ENCODE data around the gene ST7.

ST7 gene

DNA sequence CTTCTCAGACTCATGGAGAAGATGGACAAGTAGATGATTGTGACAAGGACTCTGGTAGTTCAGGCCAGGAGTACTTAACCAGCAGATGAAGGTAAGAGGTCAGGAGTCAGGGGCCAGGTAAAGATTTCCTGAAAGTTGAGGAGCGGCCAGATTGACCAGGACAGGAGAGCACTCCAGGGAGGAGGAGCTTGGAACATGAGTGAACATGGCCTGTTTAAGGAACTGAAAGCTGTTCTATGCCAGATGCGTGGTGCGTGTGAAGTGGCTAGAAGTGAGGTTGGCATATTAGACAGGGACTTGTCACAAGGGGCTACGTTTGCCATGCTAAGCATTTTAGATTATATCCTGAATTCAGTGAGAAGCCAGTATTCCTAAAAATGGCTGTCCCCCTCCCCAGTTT lies 212.4 kb downstream of the ST7 start:
- FAIRE-seq, result no peak

DNA sequence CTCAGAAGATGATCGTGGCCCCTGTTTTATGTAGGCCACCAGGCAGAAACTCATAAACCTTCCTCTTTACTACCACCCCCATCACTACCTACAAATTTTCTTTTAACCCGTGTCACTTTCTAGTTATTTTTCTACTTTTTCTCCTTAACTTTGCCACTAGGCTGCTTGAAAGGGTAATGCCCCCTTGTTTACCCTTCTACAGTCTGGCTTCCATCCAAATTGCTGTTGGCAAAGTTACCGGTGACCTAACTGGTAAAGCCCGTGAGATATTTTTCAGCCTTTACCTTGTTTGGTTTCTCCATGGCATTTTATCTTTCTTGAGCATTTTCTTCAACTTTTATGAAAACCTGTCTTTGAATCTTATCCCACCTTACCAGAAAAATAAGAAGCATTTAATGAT lies 216.6 kb downstream of the ST7 start:
- no peak for FAIRE-seq

DNA sequence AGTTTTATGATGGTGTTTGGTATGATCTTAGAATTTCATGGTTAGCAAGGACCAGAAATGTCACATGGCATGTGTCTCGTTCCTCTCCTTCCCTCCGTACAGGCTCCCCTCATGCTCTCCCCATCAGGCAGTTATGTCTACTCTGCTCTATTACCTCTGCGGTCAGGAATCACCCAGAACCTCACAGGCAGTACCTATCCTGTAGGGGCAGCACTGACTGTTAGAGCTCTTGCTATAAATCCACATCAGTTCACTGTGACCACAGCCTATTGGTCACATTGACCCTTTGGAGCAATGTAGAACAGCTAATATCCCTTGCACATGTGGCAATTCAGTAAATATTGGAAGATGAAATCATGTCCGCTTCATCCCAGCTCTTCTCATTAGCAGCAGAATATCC lies 217.8 kb downstream of the ST7 start:
- FAIRE-seq, result no peak

DNA sequence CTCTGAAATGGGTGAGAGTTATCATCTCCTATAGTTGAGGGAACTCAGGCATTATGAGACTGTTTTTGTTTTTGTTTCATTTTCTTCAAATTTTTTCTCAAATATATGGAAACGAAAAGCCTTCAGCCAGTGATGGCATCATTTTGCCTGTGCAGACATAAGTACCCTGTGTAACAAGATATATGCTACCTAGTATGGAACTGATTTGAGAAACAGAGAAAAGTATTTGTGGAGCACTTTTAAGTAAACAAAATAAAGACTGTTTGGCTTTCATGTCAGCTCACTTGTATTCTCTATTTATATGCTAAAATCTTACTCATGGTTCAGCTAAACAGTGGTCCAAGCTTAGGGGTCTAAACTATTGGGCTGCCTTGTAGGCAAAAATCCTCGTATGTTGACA lies 219.0 kb downstream of the ST7 start:
- no peak for FAIRE-seq

DNA sequence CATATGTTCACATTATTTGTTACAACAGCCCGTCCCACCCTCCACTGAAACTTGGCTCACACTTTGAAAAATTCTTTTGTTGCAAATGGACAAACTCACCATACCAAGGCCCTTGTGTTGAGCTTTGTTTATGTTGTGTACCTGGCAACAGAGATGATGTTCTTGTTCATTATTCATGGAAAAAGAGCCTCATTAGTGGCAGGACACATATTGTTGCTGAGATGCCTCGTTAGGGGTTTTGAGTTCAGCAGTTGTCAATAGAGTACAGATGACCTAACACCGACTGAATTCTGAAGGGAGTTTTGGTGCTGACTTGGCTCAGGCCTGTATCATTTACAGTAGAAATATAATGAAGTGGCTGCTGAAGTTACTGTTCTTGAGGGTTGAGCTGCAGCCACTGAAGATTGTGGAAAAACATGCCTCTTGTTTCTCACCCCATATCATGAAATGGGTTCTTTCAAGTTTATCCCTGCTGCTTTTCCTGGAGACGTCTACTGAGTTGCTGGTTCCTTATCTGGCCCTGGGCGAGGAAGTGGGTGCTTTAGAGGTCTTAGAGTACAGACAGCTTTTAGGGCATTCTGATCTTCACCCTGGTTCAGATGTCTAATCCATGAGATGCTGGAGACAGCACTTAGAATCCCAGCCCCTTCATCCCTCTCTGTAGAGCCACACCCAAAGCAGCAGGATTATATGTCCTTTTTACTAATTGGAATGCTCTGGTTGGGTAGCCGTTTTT lies 219.9 kb downstream of the ST7 start:
- no peak for FAIRE-seq

DNA sequence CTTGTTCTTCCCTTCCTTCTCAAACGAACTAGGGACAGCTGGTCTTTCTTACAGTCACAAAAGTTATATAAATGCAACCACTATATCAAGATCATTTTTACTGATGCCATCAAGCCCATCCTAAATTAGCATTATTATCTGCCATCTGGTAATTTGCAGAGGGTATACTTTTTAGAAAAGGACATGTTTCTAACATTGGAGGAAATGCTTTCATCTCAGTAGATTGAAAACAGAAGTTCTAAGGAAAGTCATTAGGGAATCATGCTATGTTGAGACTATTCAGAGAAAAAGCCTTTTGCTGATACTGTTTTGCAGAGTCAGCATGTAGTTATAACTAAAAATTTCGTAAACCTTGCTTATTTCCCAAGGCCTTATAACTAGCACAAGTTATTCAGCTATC lies 222.9 kb downstream of the ST7 start:
- no peak for FAIRE-seq

DNA sequence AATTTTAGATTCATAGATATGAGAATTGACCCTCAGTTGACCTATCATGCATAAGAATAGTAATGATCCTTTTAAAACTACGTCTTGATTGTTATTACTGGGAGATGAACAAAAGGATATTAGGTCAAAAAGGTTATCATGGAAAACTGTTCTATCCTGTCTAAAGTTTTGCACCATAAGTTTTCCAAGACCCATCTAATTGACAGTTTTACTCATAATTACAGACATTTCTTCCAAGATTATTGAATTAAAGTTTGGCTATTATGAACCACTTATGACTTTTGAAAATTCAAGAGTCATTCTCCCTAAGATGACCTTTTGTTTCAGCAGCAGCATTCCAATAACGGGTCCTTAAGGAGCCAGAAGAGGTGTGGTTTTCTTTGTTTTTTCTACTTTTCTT lies 225.3 kb downstream of the ST7 start:
- no peak for FAIRE-seq

DNA sequence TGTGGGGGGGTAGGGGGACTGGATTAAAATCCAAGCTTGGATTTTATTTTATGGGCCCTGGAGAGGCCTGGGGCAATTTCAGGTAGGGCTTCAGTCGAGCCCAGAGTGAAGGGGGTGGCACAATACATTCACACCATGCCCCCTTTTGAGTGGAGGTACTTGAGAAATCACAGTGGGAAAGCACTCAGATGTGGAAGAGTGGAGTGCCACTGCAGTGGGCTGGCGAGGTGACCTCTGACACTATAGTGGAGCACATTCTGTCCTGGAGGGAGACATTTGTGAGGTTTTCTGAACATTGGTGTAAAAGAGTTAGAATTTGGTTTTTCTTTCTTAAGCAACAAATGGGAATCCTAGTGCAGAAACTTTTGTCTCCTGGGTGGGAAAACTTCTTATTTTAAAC lies 226.4 kb downstream of the ST7 start:
- no peak for FAIRE-seq

DNA sequence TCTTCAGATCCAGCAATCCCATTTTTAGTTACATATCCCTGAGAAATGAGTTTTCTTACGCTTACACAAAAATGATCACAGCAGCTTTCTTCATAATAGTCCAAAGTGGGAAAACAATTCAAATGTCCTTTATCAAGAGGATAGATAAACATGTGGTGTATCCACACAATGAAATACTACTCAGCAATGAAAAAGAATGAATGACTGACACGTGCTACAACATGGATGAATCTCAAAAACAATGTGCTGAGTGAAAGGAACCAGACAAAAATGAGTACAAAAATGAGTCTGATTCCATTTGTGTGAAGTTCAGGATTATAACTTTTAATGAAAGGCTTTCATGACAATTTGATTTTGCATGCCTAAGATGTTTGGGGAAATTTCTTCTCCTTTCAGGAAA lies 230.4 kb downstream of the ST7 start:
- no peak for FAIRE-seq

DNA sequence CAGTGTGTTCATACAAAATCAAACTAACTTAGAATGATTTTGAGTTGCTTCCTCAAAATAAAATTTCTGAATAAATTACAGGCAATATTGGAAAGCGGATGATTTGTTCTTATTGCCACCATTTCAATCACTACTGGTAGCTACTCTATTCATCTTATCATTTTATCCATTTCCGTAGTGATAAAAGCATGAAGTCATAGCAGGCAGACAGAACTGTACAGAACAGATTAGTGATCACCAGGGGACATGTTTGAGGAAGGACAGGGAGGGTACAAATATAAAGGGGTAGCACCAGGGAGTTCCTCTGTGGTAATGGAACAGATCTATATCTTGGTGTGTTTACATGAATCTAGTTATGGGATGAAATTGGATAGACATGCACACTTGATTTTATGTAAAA lies 231.1 kb downstream of the ST7 start:
- FAIRE-seq, result no peak

DNA sequence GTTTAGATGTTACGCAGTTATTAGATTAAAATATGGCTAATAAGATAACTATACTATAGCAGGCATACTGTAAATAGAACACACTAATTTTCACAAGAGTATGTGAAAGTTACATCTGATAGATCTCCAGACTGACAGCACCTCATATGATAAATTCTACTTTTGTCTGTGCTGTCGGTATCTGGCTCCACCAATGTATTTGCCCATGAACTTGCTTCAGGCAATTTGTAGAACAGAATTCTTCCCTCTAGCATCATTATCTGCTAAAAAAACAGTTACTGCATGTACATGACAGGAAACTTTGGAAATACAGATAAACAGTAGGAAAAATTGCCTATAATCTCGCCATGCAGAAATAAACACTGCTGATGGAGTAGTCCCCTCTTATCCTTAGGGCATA lies 231.8 kb downstream of the ST7 start:
- no peak for FAIRE-seq

DNA sequence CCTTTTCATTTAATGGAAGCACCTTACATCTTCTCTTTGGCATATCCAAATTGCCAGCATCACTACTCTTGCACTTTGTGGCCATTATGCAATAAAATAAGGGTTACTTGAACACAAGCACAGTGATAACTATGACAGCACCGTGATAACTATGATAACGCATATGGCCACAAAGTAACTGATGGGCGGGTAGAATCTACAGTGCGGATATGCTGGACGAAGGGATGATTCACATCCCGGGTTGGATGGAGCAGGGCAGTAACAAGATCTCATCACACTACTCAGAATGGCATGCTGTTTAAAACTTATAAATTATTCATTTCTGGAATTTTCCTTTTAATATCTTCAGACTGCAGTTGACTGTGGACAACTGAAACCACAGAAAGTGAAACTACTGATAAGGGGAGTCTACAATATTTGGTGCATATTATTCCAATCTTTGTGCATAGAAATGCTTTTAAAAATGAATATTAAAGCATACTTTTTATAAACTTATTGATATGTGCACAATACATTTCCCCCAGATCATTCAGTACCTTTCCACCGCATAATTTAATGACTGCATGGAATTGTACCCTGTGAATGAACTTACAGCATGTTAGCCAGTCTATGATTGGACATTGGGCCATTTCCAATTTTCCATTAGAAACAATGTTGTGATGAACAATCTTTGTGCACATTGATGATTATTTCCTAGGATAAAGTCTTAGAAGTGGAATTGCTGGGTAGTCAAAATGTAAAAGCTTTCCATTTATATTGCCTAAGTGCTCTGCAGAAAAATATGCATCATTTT lies 233.1 kb downstream of the ST7 start:
- no peak for FAIRE-seq

DNA sequence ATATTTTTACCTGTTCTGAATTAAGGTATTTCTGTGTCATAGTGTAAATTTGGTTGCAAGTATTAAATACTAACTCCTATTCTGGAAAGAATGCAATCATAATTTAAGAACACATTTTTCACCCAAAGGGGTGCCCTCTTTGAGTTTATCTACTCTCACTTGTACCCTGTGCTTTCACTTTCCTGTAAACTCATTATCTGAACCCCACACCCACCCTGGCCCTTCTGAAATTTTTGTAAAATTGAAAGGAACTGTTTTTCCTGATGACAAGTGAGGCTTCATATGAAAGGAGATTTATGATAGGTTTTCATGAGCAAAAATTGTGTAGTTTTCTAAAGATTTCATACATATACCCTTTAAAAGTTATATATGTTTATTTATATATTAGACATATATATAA lies 235.1 kb downstream of the ST7 start:
- no peak for FAIRE-seq

DNA sequence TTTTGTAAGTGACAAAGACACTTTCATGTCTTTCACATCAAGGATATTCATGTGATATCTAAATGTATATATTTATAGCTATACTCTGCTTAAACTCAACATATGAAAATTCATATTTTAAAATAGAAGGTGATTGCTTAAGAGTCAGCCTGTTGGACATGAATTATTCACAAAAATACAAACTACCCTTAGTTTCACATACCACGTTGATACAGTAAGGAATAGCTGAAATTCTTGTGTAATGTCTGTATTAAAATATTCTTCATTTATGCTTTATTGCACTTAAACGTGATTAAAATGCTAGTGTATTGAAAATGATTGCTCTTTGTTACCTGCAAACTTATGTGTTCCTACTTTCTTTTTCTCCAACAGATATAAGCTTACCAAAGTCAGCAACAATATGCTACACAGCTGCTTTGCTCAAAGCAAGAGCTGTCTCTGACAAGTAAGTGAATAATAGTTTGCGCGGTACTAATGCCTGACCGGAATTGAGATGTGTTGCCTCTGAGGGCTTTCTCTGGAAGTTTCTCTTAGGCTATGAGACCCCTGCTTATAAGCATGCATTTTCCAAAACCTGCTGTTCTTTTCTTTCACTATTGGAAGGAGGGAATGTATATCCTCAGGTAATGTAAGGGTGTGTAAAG lies 235.8 kb downstream of the ST7 start:
- no peak for FAIRE-seq

DNA sequence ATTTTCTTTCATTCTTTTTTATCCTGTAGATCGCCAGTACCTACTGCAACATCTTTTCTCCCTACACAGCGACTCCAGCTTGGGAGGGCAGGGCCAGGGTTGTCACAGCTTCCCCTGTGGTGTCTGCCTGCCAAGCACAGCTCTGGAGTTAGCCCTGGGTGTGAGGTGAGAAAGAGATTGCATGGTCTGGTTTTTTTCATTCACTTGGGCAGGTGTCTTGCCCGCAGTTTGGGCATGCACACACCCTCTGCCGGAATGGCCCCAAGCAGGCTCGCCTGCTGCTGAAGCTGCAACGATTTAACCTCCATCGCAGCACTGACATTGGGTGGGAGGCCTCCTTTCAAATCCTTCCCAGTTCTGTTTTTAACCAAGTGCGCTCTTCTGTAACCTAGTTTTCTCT lies 236.8 kb downstream of the ST7 start:
- FAIRE-seq, result no peak

DNA sequence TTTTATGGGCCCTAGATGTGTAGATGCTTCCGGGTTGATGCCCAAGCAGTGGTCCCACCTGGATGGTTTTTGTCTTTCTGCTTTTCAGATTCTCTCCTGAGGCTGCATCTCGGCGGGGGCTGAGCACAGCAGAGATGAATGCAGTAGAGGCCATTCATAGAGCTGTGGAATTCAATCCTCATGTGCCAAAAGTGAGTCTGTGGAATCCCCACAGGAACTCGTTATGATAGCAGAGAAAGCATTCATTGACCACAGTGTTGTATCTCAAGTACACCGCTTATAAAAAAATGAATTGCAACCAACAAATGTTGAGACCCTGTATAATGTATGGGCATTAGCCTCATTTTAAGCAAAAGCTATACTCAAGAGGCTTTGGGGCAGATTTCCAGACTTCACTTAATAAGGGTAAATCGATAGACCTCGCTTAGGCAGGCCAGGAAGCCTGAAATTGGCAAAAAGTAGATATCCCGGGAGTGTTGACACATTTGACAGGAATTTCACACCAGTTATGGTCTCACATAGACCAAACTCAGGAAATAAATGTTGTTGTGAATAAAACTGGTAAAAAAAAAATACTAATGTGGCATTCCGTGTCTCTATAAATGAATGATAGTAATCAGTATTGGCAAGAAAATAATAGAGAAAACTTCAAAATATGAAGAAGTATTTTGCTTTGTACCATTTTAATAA lies 237.6 kb downstream of the ST7 start:
- no peak for FAIRE-seq

DNA sequence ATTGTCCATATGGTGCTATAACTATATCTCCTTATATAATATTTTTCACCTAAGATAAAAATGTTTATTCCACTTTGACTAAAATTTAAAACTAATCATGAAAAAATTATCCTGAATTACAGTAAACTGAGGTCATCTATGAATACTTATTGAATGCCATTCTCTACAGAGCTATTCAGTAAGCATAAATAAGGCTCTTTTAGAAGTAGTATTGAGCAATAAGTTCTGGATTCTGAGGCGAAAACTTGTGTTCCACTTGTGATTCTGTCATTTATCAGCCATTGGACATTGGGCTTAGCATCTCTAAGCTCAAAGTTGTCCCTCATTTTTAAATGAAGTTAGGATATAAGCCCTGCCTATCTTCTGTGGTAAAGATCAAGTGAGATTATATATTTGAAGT lies 238.8 kb downstream of the ST7 start:
- FAIRE-seq, result no peak

DNA sequence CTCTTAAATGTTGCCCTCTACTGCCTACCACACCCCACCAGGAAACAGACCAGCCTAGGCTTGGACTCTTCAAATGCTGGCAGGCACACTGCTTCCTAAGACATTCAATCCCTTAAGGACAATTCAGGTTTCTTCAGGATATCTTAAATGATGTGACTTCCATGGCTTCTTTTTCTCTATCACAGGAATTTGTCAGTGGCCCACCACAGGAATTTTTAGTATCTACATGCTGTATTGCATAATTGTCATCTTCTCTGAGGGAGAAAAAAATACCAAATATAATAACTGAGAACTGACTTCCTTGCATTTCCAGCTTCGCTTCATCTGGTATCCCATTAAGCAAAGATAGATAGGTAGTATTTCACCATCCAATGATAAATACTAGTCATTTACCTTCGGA lies 240.3 kb downstream of the ST7 start:
- no peak for FAIRE-seq

DNA sequence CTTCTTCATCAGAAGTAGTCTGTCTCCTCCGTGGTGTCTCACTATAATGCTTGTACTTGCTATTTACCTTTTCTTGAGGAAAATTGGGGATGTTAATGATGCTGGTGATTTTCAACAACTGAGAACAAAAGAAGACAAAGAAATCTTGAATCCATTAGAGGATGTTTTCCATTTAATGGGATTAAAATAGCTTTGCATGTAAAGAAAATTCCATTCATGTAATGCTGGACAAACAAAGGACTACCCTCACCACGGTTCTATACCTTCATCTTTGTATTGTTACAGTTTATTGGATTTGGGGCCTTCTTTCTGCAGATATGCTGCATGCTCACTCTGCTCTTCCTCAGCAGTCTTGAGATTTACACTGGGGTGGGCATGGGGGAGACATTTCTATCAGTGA lies 241.1 kb downstream of the ST7 start:
- FAIRE-seq, result no peak

DNA sequence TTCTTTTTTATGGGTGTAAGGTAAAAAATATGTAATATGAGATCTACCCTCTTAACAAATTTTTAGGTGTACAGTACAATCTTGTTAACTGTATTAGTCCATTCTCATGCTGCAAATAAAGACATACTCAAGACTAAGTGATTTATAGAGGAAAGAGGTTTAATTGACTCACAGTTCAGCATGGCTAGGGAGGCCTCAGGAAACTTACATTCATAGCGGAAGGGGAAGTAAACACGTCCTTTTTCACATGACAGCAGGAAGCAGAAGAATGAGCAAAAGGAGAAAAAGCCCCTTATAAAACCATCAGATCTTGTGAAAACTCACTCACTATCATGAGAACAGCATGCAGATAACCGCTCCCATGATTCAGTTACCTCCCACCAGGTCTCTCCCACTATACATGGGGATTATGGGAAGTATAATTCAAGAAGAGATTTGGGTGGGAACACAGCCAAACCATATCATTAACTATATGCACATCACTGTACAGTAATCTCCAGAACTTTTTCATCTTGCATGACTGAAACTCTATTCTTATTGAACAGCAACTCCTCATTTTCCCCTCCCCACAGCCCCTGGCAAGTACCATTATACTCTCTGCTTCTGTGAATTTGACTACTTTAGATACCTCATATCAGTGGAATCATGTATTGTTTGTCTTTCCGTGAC lies 242.2 kb downstream of the ST7 start:
- FAIRE-seq, result no peak

DNA sequence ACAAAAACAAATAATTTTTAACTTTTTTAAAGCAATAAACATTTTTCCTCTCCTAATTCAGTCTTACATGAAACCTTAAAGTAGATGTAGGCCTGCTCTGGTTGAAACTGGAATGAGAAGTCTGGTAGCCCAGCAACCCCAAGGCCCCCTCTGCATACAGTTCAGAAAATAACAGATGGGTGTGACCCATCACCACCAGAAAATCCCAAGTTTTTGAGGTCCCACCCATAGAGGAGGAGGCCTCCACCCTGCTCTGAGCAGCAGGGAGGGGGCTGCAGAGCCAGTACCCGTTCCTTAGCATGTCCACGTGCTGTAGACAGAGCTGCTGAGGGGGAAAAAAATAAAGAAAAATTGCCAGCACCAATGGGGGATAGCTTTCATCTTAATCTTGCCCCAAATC lies 246.8 kb downstream of the ST7 start:
- no peak for FAIRE-seq

DNA sequence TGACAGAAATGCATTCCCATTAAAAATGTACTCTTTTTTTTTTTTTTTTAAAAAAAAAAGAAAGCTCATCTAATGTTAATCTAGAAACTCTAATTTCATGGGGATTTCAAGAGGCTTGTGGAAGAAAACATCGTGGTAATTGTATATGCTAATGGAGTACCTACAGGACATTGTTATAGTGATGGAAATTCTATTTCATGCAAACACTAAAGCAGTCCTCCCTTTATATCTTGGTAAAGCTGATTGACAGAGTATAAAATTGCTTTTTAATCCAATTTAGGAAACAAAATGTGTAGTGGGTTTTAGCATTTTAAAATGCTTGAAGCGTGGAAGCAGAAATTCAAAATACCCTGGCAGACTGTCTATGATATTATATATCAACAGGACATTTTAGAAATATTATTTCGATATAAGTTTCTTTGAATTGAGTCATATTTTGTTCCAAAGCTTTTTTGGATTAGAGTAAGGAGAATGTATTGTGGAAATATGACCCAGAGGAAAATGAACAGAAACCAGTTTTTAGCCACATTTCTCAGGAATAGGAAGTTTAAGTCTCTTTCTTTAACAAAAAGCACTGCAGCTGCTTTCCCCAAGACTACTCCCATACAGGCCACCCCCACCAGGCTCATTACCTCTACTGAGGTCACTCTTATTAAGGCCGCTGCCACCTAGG lies 247.6 kb downstream of the ST7 start:
- no peak for FAIRE-seq

DNA sequence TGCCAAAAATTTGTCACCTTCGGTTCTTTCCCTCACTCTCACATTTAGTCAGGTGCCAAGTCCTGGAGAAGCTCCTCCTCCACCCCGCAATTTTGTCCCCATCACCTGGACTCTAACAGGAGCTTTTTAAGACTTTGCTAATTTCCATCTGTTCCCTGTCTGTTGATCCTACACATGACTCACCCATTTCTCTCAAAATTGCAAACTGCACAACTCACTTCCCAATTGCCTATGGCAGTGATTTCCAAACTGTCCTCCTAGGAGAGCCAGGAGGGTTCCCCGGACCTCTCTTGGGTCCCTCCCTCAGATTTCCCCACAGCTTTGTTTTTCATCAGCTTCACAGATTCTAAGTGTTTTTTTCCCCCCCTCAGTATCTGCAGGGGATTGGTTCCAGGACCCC lies 249.2 kb downstream of the ST7 start:
- FAIRE-seq, result no peak
